ENCODE measurements around the gene SCFD2. TPM values are rescaled to one million over a fixed set of nuclear protein-coding genes. Genes with fewer than 3 reads are reported as not detected.

SCFD2 gene
- total and polyA plus RNA-seq, 2 of the 8 experiments (the other 6 are each of a cell fraction or from before 2014, with no cell fraction given), result 6.2 to 10.2 TPM

- no peak overlapping the region for H3K18ac ChIP-seq (ENCODE audit: extremely low read depth, low read length)
- H3K9ac ChIP-seq (replicated peaks in 1 of 4; ENCODE audit: extremely low read depth in 1 of 4, low read depth in 3 of 4, low read length in 3 of 4), result no peak overlapping the region
- H3K36me3 ChIP-seq (ENCODE audit: control insufficient read depth in 2 of 4, insufficient read depth in 4 of 4, low read length in 3 of 4), result no peaks in the 10 kb centered on the region
- CTCF ChIA-PET (ENCODE audit: partially characterized antibody), result interaction anchor here (0.8 to 1.2 kb wide), 4 partner anchors 22 to 43 kb away, joined by 3 to 4 read pairs (median 3); no protein-coding TSS in a partner anchor
- H3K23ac ChIP-seq (ENCODE audit: insufficient read length), result no peak overlapping the region
- no peaks in the 10 kb centered on the region for H3K79me2 ChIP-seq (ENCODE audit: control insufficient read depth in 1 of 2, insufficient read depth in 2 of 2, low read length in 2 of 2)
- H2BK12ac ChIP-seq (ENCODE audit: low read depth, low read length), result no peak overlapping the region
- H2AFZ ChIP-seq (ENCODE audit: low read length), result no peak overlapping the region
- H3K4me2 ChIP-seq (ENCODE audit: insufficient read depth in 1 of 2, low read depth in 2 of 2, low read length in 2 of 2), result no peak overlapping the region
- no peaks in the 10 kb centered on the region for H4K20me1 ChIP-seq (replicated peaks in 1 of 2; ENCODE audit: control insufficient read depth in 1 of 2, insufficient read depth in 2 of 2, low read length in 2 of 2)
- H2AK5ac ChIP-seq (ENCODE audit: low read depth, low read length), result no peak overlapping the region
- DNase-seq (ENCODE audit: low read depth in 1 of 2, low spot score in 2 of 2) (no peak), FAIRE-seq (no peak)
- no peak overlapping the region for H2BK5ac ChIP-seq (ENCODE audit: low read depth, low read length)
- H3K4me1 ChIP-seq (replicated peaks in 1 of 4; ENCODE audit: control insufficient read depth in 3 of 4, insufficient read depth in 4 of 4, low read length in 3 of 4), result peaks cover 0 to 7% (median 1%) of the 10 kb centered on the region in 4 experiments; a peak in 1 of 7 replicates
- H4K8ac ChIP-seq (ENCODE audit: extremely low read depth, insufficient read depth, low read length), result no peak overlapping the region
- H3K27ac ChIP-seq (ENCODE audit: low read depth, low read length), result no peak overlapping the region
- H3K27me3 ChIP-seq (replicated peaks in 1 of 4; ENCODE audit: control insufficient read depth in 3 of 4, extremely low read depth in 1 of 4, insufficient read depth in 3 of 4, low read length in 3 of 4), result no peaks in the 10 kb centered on the region
- no peaks in the 10 kb centered on the region for H3K9me3 ChIP-seq (ENCODE audit: insufficient read depth in 2 of 2, low read depth in 1 of 2, low read length in 1 of 2)
- no peak overlapping the region for H3K56ac ChIP-seq (replicated peaks; ENCODE audit: insufficient read length, low read depth, low read length)
- H4K91ac ChIP-seq (replicated peaks; ENCODE audit: insufficient read length, low read length), result no peak overlapping the region
- H2BK20ac ChIP-seq (ENCODE audit: low read length), result no peak overlapping the region
- H2BK15ac ChIP-seq (ENCODE audit: low read length), result no peak overlapping the region
- 95% methylated on average over 1 of the region's 1 CpG; no CpG with 5 or more reads in 1 of the 2 experiments for WGBS, 2 experiments (ENCODE audit: extremely low coverage in 1 of 2, insufficient coverage in 1 of 2, insufficient read length in 1 of 2, insufficient replicate concordance in 2 of 2, low coverage in 1 of 2, low lambda C conversion rate in 2 of 2, missing lambda C conversion rate in 1 of 2)
- H3K79me1 ChIP-seq (ENCODE audit: low read depth, low read length), result no peaks in the 10 kb centered on the region
- H3K23me2 ChIP-seq (ENCODE audit: low read depth, low read length), result no peaks in the 10 kb centered on the region
- no peak overlapping the region for H2BK120ac ChIP-seq (replicated peaks; ENCODE audit: low read depth, low read length)
- H3K4ac ChIP-seq (replicated peaks; ENCODE audit: insufficient read length, low read depth, low read length), result no peak overlapping the region
- H3K14ac ChIP-seq (ENCODE audit: insufficient read length), result no peak overlapping the region
- no peak overlapping the region for H3K4me3 ChIP-seq (ENCODE audit: extremely low read depth in 1 of 4, insufficient read depth in 2 of 4, low read depth in 3 of 4, low read length in 4 of 4)
- POLR2A ChIA-PET (ENCODE audit: partially characterized antibody), result interaction anchor here (0.7 kb wide), 1 partner anchor 77 kb away, joined by 3 read pairs; no protein-coding TSS in a partner anchor
- no peak overlapping the region for H4K5ac ChIP-seq (ENCODE audit: insufficient read length, low read depth, low read length)
- TF ChIP-seq NRF1 (IDR thresholded peaks at IDR 0.05; ENCODE audit: low read depth, low read length) (no peak), TCF12 (IDR thresholded peaks at IDR 0.05; ENCODE audit: low read depth, low read length) (no peak)
These were observed 426.5 kb downstream of the SCFD2 start for GRCh38 chr4:52939325-52939724.

Data from H1 (cell line).